GM21360 (cell line): ENCODE results near the gene ADCY1.

Experiments used
- ATAC-seq: cut with Tn5 transposase; IDR thresholded peaks from one replicate; pipeline ENCODE4 v1.9.1; 2021; ENCODE audit warnings: mild to moderate bottlenecking, moderate library complexity; ENCODE audit not compliant: unreplicated experiment

ADCY1 gene

DNA sequence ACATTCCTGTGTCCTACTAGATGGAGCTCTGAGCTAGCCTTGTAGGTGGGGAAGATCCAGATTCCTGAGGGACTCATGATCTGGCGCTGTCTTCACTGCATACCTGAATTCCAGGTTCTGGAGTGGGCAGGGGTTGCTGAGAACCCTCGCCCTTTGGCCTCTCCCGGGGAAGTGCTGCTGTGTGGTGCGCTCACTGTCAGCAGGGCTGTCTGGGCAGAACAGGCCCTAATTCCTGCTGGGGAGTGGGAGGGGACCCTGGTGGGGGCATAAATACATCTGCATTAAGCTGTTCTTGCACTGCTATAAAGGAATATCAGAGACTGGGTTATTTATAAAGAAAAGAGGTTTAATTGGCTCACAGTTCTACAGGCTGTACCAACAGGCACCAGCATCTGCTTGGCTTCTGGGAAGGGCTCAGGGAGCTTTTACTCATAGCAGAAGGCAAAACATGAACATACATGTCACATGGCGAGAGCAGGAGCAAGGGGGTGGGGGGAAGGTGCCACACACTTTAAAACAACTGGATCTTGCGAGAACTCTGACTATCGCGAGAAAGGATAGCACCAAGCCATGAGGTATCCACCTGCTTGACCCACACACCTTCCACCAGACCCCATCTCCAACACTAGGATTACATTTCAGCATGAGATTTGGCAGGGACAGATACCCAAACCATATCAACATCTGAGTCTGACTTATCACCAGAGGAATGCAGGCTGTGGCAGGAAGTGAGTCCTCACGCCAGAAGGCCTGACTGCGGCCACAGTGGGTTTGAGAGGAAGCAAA lies 115.0 kb downstream of the ADCY1 start:
- ATAC-seq = no peak

DNA sequence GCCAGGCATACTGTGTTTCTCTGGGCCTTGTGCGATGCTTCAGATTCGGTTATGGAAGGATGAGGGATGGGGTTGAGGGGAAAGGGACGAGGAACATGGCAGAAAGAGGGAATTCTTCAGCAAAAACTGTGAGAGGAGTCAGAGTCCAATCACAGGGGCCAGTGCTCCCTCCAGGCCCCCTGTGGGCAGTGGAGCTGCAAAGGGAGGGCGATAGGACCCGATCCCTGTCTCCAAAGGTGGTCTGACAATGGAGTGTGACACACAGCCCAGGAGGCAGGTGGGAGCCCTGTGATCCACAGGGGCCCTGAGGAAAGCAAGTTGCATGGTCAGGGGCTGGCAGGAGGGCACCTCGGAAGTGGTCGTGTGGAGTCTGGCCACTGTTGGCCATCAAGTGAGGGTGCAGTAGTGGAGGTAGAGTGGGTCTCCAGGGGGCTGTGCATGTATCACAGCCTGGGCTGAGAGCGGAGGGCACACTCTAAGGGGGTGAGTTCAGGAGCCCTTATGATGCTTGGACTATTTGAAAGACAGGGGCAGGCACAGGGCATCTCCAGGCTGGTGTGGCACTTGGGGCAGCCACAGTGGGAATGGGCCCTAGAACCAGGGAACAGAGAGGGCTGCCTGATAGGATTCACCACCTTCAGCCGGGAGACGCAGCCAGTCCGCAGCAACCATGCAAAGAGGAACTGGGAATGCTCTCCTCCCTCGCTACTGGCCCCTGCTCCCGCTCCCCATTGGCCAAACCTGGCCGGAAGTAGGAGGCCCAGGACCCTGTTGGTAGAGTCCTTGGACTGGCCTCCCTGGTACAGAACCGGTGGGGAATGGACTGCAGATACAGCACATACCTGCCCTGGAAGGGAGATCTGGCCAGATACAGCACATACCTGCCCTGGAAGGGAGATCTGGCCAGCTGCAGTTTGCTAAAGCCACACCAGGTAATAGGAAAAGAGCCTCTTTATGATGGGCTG lies 115.9 kb downstream of the ADCY1 start:
- no peak for ATAC-seq

DNA sequence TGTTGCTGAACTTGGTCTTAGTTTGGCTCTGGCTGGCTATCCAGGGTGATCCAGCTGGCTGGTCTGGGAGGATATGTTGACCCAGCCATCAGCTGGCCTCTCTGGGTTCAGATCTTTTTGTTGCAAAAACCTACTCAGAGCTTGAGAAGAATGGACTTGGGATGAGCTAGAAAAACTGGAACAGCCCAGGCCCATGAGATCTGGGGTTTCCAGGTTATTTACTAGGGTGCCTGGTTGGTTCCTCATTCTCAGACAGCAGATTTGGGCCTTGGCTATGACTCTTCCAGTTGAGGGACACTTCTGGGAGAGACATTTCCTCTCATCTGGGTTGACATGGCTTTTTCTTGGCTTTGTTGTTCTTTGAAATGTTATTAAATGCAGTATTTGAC lies 116.6 kb downstream of the ADCY1 start:
- no peak for ATAC-seq

GRCh38 chr7:45691155-45691656 lies 117.0 kb downstream of the ADCY1 start:
- ATAC-seq = no peak

- ATAC-seq = no peak
These were observed 117.9 kb downstream of the ADCY1 start for GRCh38 chr7:45692031-45692430.

GRCh38 chr7:45695249-45695995 lies 121.3 kb downstream of the ADCY1 start:
- no peak for ATAC-seq

GRCh38 chr7:45696476-45696875 lies 122.3 kb downstream of the ADCY1 start:
- no peak for ATAC-seq

DNA sequence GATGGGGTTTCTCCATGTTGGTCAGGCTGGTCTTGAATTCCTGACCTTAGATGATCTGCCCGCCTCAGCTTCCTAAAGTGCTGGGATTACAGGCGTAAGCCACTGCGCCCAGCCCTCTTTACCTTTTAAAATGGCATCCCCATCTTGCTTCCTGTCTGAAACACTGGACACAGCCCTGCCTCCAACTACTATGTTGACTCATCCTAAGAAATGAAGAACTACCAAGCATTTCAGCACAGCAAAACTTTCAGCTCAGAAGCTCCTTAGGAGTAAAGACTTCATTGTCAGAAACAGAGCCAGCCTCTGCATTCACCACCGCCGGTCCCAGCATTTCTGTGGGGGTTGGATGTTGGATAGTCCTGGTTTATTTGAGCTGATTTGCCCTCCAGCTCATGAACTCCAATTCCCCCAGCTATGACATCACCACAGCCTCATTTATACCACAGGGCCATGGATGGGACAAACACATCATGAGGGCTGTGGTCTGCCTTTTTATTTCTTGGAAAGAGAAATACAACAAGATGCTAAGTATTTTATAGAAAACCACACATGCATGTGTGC lies 123.5 kb downstream of the ADCY1 start:
- ATAC-seq = no peak

DNA sequence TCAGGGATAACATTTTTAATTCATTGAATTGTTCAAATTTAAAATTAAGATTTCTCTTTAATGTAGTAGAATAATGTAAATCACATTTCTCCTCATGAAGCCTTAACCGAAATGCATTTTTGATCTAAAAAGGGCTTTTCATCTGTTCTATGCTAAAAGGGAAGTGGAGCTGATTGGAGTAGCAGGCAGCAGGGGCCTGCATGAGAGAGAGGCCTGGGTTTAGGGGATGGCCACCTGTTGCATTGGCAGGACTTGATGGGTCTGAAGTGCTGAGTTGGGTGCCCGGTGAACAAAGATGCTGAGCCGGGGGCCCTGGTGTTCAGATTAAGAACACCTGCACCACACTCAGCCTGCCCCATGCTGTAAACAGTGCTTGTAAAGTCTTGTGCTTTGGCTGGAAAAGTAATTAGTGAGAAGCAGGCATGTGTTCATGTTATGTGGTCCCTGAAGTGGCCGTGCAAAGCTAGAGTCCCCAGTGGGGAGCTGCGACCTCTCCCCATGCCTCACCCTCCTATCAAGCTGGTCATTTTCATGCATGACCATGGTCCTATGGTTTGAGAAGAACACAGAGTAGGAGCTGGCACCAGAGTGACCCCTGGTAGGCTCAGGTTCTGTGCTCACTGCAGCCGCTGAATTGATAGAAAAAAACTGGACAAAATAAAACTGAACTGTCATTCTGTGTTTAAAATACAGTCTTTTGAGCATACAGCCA lies 124.3 kb downstream of the ADCY1 start:
- ATAC-seq = no peak

DNA sequence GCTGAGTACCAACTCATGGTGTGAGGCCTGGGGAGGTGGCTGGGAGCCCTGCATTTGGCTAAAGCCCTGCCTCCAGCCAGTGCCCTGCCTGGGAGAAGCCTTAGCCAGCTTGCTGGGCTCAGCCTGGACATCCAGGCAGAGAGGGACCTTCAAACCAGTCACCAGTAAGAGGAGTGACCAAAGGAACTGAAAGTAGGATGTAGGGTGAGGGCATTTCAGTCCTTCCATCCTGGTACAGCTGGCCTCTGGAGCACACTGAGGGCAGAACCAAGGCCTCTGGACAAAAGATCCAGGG lies 124.8 kb downstream of the ADCY1 start:
- no peak for ATAC-seq

GRCh38 chr7:45699726-45700390 lies 125.7 kb downstream of the ADCY1 start:
- ATAC-seq = no peak

DNA sequence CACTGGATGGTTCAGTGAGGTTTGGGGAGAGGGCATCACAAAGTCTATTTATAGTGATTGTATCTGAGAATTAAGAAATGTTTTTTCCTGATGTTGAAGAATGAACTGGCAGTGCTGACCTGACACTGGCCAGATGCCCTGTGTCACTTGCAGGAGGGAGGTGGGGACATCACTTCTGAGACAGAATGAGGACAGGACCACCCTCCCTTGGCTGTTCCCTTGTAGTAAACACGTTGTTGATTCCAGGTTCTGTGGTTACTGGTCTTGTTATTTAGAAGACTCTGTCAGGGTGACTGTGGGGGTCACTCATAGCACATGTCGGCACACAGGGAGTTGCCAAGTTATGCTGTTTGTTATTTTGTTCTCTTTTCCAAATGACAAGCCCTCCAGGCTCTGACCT lies 126.4 kb downstream of the ADCY1 start:
- ATAC-seq = no peak

DNA sequence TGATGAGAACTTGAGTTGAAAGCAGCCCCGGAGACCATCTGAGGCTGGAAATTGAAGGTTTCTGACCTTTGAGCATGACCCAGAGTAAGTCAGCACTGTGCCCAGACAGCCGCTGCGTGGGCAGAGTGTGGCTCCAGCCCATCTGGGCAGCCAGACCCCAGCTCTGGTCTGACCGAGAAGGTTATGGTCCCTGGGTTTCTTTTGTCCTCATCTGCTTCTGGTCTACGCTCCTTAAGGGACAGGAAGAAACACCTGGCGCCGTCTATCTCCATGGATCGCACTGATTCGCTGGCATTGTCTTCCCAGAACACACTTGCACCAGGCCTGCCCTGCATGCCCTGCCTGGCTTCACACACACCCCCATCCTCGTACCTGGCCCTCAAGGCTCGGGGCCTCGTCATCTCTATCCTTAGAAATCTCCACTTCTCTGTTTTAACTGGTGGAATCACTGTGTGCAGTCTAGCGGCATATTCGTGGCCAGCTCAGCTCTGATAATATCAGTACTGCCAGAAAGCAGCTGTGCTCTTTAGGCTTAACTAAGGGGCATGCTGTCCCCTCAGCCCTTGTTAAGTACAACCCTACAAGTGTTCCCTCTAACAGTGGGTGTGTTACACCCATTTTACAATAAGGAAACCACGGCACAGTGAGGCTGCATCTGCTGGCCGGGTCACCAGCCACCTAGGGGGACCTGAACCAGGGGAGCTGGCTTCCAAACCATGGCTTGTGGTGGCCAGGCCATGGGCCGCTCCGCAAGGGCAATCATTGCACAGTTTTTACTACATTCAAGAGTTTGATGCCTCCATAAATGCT lies 127.7 kb downstream of the ADCY1 start:
- no peak for ATAC-seq

DNA sequence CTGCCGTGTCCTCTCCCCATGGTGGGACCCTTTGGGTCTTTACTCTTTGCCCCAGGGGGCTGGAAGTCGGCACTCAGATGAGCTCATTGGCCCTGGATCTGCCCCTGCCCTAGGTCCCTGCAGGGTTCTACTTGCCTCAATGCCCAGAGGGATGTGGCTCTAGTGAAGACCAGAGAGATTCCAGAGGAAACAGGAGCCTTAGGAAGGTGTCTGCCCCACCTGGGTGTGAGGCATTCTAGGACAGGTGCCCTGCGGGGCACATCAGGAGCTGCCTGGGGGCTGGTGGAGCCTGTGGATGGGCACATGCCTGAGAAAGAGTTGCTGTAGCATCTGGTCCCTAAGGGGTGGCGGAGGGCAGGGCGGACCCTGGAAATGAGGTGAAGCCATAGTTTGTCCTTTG lies 128.6 kb downstream of the ADCY1 start:
- ATAC-seq = no peak

DNA sequence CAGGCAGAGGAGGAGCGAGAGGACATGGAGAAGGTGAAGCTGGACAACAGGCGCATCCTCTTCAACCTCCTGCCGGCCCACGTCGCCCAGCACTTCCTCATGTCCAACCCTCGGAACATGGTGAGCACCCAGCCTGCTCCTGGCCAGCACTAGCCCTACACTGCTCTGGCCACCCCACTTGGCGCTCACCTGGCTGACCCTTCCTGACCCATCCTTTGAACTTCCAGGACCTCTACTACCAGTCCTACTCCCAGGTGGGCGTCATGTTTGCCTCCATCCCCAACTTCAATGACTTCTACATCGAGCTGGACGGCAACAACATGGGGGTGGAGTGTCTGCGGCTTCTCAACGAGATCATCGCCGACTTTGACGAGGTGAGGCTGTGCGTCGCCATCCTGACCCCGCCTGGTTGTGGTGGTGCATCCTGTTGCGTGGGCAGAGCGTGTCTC lies 129.2 kb downstream of the ADCY1 start:
- ATAC-seq = no peak

GRCh38 chr7:45703911-45704682 lies 129.9 kb downstream of the ADCY1 start:
- ATAC-seq = no peak

DNA sequence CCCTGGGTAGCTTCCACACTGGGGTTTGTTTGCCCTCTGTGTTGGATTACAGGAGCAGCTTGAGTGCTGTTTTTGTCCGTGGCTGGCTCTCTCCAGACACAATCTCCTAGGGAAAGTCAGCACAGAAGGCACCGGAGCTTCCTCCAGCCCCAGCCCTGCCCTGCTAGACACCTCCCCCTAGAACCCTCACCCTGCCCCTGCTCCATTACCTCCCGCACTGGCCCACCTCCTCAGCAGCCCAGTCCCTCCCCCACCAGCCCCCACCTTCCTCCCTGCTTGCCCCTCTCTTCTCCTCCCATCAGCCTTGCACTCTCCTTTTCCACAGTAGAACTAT lies 130.5 kb downstream of the ADCY1 start:
- no peak for ATAC-seq
